ENCODE data around the gene MEA1.

The MEA1 gene

DNA sequence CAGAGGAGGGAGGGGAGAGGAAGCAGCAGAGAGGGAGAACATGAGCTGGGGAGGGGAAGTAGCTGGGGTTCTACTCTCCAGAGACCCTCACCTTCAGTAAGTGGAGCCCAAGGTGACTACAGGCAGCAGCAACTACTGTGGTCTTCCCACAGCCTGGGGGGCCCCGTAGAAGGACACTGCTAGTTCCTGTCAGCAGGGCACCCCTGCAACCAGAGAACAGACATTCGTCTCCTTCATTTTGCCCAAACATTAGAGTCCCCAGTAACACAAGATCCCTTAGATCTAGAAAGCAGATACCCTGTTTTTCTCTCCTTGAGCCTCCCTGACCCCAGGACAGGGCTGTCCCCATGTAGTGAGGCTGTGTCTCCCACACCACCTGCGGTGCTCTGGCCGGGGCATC, 45.0 kb downstream of the MEA1 start:
- DNase-seq (ENCODE audit: low spot score): no peak

DNA sequence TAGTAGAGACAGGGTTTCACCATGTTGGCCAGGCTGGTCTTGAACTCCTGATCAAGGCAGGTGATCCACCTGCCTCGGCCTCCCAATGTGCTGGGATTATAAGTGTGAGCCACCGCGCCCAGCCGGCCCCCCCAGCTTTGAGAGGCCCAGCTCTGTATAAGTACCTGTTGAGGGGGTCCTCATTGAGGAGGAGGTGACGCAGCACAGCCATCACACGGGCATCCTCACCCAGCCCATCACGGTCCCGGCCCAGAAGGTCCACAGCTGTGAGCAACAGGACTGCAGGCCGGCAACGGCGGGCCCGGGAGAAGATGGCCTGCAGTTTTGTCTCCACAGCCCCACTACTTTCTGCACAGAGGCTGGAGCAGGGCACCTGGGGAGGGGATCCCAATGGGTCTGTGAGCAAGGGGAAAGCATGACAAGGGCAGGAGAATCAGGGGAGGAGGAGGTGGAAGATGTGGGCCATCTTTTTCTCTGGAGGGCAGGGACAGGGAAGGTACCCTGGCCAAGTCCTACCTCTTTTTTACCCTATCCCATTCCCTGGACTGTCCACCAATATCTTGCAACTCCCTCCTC, 45.5 kb downstream of the MEA1 start:
- TF ChIP-seq, protein P1, sequence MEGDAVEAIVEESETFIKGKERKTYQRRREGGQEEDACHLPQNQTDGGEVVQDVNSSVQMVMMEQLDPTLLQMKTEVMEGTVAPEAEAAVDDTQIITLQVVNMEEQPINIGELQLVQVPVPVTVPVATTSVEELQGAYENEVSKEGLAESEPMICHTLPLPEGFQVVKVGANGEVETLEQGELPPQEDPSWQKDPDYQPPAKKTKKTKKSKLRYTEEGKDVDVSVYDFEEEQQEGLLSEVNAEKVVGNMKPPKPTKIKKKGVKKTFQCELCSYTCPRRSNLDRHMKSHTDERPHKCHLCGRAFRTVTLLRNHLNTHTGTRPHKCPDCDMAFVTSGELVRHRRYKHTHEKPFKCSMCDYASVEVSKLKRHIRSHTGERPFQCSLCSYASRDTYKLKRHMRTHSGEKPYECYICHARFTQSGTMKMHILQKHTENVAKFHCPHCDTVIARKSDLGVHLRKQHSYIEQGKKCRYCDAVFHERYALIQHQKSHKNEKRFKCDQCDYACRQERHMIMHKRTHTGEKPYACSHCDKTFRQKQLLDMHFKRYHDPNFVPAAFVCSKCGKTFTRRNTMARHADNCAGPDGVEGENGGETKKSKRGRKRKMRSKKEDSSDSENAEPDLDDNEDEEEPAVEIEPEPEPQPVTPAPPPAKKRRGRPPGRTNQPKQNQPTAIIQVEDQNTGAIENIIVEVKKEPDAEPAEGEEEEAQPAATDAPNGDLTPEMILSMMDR (IDR thresholded peaks at IDR 0.05; ENCODE audit: extremely low read depth, missing control alignments): no peak
- DNase-seq (ENCODE audit: low spot score): no peak

More for the DNA sequence above, 45.0 kb downstream of the MEA1 start:
- TF ChIP-seq, protein P1 (IDR thresholded peaks at IDR 0.05; ENCODE audit: extremely low read depth, missing control alignments): no peak

DNA sequence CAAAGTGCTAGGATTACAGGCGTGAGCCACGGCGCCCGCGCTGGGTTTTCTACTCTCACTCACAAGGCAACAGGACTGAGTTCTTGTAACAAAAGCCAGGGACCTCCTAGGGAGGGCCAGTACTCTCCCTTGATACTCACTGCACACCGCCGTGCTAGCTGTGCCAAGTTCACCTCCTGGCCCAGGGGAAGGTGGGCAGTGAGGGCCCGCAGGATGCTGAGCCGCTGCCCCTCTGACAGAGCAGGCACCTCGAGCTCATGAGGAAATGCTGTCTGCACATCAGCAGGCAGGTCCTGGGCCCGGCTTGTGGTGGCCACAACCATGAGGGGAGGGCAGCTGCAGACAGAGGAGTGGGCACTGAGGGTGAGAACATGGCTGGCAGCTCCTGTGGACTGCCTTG, 46.5 kb downstream of the MEA1 start:
- TF ChIP-seq, protein P1 (IDR thresholded peaks at IDR 0.05; ENCODE audit: extremely low read depth, missing control alignments): no peak
- DNase-seq (ENCODE audit: low spot score): no peak

DNA sequence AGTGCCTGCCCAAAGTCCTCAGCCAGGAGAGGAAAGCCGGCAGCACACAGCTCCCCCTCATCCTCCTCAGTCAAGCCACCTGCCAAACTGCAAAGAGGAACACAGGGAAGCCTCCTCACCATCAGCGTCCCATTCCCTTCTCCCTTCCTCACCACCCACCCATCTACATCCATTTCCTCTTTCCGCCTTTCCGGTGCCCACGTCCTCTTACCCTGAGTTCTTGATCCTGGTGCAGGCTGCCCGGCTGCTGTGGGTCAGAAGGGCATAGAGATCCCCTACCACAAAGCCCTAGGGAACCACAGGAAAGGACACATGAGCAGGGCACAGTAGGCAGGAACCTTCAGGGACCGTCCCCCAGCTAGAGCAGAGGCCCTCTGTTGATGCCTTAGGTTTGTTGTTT, 47.2 kb downstream of the MEA1 start:
- no peak for DNase-seq (ENCODE audit: low spot score)
- TF ChIP-seq, protein P1 (IDR thresholded peaks at IDR 0.05; ENCODE audit: extremely low read depth, missing control alignments): no peak

DNA sequence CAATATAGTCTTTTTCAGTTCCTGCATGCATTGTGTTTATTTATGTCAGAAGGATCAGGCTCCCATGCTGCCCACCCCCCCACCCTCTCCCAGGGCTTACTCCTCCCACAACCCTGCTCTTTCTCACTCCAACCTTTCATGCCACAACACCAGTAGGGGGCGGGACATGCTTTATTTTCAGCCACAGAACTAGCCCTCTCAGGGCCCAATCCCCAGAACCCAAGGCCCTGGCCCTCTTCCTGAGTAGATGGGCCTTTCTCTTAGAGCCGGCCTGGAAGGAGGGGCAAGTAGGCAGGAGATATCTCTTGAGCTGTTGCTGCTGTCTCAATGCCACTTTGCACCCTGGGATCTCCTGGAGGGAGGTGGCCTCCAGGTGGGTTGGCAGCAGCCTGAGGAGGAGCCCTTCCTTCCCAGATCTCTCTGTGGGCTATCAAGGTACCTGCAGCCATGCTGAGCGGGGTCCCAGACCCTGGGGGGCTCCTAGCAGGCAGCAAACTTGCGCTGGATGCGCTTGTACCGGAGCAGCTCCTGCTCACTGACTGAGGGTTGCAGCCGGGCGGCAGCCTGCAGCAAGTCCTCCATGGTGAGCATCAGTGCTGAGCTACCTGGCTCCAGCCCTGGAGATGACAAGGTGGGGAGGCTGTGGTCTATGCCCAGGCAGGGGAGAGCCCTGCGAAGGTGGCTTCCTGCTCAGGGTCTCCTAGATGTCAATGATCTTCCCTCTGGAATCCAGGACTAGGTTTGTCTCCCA, 49.7 kb downstream of the MEA1 start:
- TF ChIP-seq, protein P1 (IDR thresholded peaks at IDR 0.05; ENCODE audit: extremely low read depth, missing control alignments): no peak
- DNase-seq (ENCODE audit: low spot score): no peak

DNA sequence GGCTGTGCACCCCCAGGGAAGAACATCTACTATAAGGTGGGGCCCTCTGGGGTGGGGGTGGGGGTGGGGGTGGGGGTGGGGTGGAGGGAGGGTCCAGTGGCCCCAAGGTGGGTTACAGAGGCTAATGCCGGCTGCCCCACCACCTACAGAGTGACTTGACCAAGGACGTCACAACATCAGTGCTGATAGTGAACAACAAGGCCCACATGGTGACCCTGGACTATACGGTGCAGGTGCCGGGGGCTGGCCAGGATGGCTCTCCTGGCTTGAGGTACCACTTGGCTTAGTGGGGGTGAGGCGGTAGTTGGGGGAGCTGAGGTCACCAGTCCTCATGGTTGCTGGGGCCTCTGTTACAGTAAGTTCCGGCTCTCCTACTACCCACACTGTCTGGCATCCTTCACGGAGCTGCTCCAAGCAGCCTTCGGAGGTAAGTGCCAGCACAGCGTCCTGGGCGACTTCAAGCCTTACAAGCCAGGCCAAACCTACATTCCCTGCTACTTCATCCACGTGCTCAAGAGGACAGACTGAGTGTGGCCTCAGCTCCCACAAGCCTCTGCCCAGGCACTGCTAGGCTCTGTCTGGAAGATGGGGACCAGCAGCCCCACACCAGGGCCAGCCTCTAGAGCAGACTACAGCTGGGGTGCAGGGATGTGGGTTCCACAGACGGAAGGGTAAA, 50.4 kb downstream of the MEA1 start:
- TF ChIP-seq, protein P1 (IDR thresholded peaks at IDR 0.05; ENCODE audit: extremely low read depth, missing control alignments): no peak
- no peak for DNase-seq (ENCODE audit: low spot score)
